NCI-H69 (cell line): ENCODE data around the gene SPESP1.
"Not testable (repeated sequence)": the region's sequence is repeated elsewhere in the genome, so short reads cannot be mapped to it uniquely, and the experiment has no call there.

Experiments
- DNase-seq: peaks from one replicate; lab custom pipeline; 2025; lab: John Stamatoyannopoulos, UW

SPESP1 gene

GRCh38 chr15:68963719-68964118 is 33.4 kb downstream of the SPESP1 start:
- DNase-seq: not testable (repeated sequence)

- DNase-seq: no peak
Measured at GRCh38 chr15:68966996-68967395, 36.7 kb downstream of the SPESP1 start.

- DNase-seq: no peak
Measured at GRCh38 chr15:68967948-68968347, 37.6 kb downstream of the SPESP1 start.

- no peak for DNase-seq
Measured at GRCh38 chr15:68969298-68969697, 39.0 kb downstream of the SPESP1 start.

GRCh38 chr15:68972201-68973065 is 42.1 kb downstream of the SPESP1 start:
- DNase-seq: no peak

- not testable (repeated sequence) for DNase-seq
Measured at GRCh38 chr15:68975651-68976160, 45.4 kb downstream of the SPESP1 start.

GRCh38 chr15:68977426-68977825 is 47.1 kb downstream of the SPESP1 start:
- DNase-seq: not testable (repeated sequence)

- DNase-seq: no peak
Measured at GRCh38 chr15:68979006-68979405, 48.7 kb downstream of the SPESP1 start.

- DNase-seq: peak; percentile 8
Measured at GRCh38 chr15:68979816-68980215, 49.5 kb downstream of the SPESP1 start.

GRCh38 chr15:68980786-68981185 is 50.5 kb downstream of the SPESP1 start:
- peak; percentile 20 for DNase-seq

GRCh38 chr15:68981941-68982340 is 51.6 kb downstream of the SPESP1 start:
- DNase-seq: peak; percentile 75

GRCh38 chr15:68982976-68983563 is 52.7 kb downstream of the SPESP1 start:
- no peak for DNase-seq

- DNase-seq: no peak
Measured at GRCh38 chr15:68983961-68984481, 53.7 kb downstream of the SPESP1 start.

GRCh38 chr15:68984586-68984985 is 54.3 kb downstream of the SPESP1 start:
- no peak for DNase-seq

GRCh38 chr15:68985361-68985891 is 55.1 kb downstream of the SPESP1 start:
- DNase-seq: no peak

GRCh38 chr15:68986322-68986721 is 56.0 kb downstream of the SPESP1 start:
- peak; percentile 40 for DNase-seq

- DNase-seq: no peak
Measured at GRCh38 chr15:68987120-68987519, 56.8 kb downstream of the SPESP1 start.

GRCh38 chr15:68987676-68988075 is 57.4 kb downstream of the SPESP1 start:
- DNase-seq: no peak

- DNase-seq: no peak
Measured at GRCh38 chr15:68989541-68990230, 59.4 kb downstream of the SPESP1 start.

GRCh38 chr15:68990231-68990991 is 60.1 kb downstream of the SPESP1 start:
- no peak for DNase-seq

GRCh38 chr15:68990992-68991500 is 60.7 kb downstream of the SPESP1 start:
- no peak for DNase-seq
